ENCODE data around the gene AQP6. TPM values are rescaled to one million over a fixed set of nuclear protein-coding genes. Genes with fewer than 3 reads are reported as not detected.
A peak's percentile ranks its signal among the peaks of the same experiment; 100 is the strongest.

AQP6 gene
- total RNA-seq, 8 experiments from 2014 or later, result 0.08 to 1.2 (median 0.31) TPM

DNA sequence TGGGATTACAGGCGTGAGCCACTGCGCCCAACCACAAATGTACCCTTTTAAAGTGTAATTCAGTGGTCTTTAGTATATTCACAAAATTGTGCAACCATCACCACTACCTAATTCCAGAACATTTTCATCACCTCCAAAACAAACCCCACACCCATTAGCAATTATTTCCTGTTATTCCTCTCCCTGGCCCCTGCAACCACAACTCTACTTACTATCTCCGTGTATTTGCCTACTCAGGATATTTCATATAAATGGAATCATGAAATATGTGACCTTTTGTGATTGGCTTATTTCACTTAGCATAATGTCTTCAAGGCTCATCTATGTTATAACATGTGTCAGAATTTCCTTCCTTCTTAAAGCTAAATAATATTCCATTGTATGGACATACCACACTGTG, 38.2 kb upstream of the AQP6 start:
- WGBS, 10 experiments, result 40 to 100% (median 91%) methylated on average over 1 to 3 of the region's 3 CpGs; no CpG with 5 or more reads in 4 of the 10 experiments
- H3K4me3 ChIP-seq, result no peak overlapping the region
- ATAC-seq (replicated peaks in 6 of 8), result no peak
- in situ Hi-C loops (cut with MboI; ENCODE audit: low pct_unique_long_range_greater_than_20kb in 2 of 9, low sequenced_read_pairs in 9 of 9, unreplicated experiment in 9 of 9), result no loop called here
- peaks cover 0 to 3% of the 10 kb centered on the region in 2 donors for H3K4me1 ChIP-seq (replicated peaks in 1 of 2)
- H3K27ac ChIP-seq, result no peak overlapping the region

- peak in 1 of 8 experiments; percentile 39 for ATAC-seq (replicated peaks in 6 of 8)
- no peak overlapping the region for H3K27ac ChIP-seq
- in situ Hi-C loops (cut with MboI; ENCODE audit: low pct_unique_long_range_greater_than_20kb in 2 of 9, low sequenced_read_pairs in 9 of 9, unreplicated experiment in 9 of 9), result no loop called here
- no peak overlapping the region for H3K4me3 ChIP-seq
- H3K4me1 ChIP-seq (replicated peaks in 1 of 2), result peaks cover 0 to 3% of the 10 kb centered on the region in 2 donors
- WGBS, 10 experiments, result 60 to 100% (median 76%) methylated on average over 1 to 3 of the region's 3 CpGs
Measured at GRCh38 chr12:49936925-49937324, 35.8 kb upstream of the AQP6 start.

- 50 to 100% (median 68%) methylated on average over 1 to 5 of the region's 8 CpGs; no CpG with 5 or more reads in 4 of the 10 experiments for WGBS, 10 experiments
- peak in 2 of 8 experiments; percentile 25 to 29 for ATAC-seq (replicated peaks in 6 of 8)
- H3K4me1 ChIP-seq (replicated peaks in 1 of 2), result peaks cover 0 to 3% of the 10 kb centered on the region in 2 donors
- no peak overlapping the region for H3K27ac ChIP-seq
- in situ Hi-C loops (cut with MboI; ENCODE audit: low pct_unique_long_range_greater_than_20kb in 2 of 9, low sequenced_read_pairs in 9 of 9, unreplicated experiment in 9 of 9), result no loop called here
- no peak overlapping the region for H3K4me3 ChIP-seq
Measured at GRCh38 chr12:49937639-49938300, 35.0 kb upstream of the AQP6 start.

- H3K4me3 ChIP-seq, result no peak overlapping the region
- ATAC-seq (replicated peaks in 6 of 8), result peak in 1 of 8 experiments; percentile 27
- H3K4me1 ChIP-seq (replicated peaks in 1 of 2), result peaks cover 3 to 5% of the 10 kb centered on the region in 2 donors
- in situ Hi-C loops (cut with MboI; ENCODE audit: low pct_unique_long_range_greater_than_20kb in 2 of 9, low sequenced_read_pairs in 9 of 9, unreplicated experiment in 9 of 9), result no loop called here
- H3K27ac ChIP-seq, result no peak overlapping the region
Measured at GRCh38 chr12:49939307-49939706, 33.4 kb upstream of the AQP6 start.

GRCh38 chr12:49939707-49940106, 33.0 kb upstream of the AQP6 start:
- Histone ChIP-seq H3K4me3 (no peak overlapping the region), H3K27ac (no peak overlapping the region), H3K4me1 (replicated peaks in 1 of 2) (peaks cover 3 to 5% of the 10 kb centered on the region in 2 donors)
- 100% methylated on average over 1 of the region's 1 CpG; no CpG with 5 or more reads in 9 of the 10 experiments for WGBS, 10 experiments
- ATAC-seq (replicated peaks in 6 of 8), result peak in 2 of 8 experiments; percentile 20 to 31
- in situ Hi-C loops (cut with MboI; ENCODE audit: low pct_unique_long_range_greater_than_20kb in 2 of 9, low sequenced_read_pairs in 9 of 9, unreplicated experiment in 9 of 9), result no loop called here

GRCh38 chr12:49941556-49942511, 30.9 kb upstream of the AQP6 start:
- 27 to 100% (median 79%) methylated on average over 1 to 6 of the region's 13 CpGs for WGBS, 10 experiments
- peaks cover 6 to 10% of the 10 kb centered on the region in 2 donors for H3K4me1 ChIP-seq (replicated peaks in 1 of 2)
- H3K4me3 ChIP-seq, result no peak overlapping the region
- in situ Hi-C loops (cut with MboI; ENCODE audit: low pct_unique_long_range_greater_than_20kb in 2 of 9, low sequenced_read_pairs in 9 of 9, unreplicated experiment in 9 of 9), result no loop called here
- no peak for ATAC-seq (replicated peaks in 6 of 8)
- no peak overlapping the region for H3K27ac ChIP-seq

DNA sequence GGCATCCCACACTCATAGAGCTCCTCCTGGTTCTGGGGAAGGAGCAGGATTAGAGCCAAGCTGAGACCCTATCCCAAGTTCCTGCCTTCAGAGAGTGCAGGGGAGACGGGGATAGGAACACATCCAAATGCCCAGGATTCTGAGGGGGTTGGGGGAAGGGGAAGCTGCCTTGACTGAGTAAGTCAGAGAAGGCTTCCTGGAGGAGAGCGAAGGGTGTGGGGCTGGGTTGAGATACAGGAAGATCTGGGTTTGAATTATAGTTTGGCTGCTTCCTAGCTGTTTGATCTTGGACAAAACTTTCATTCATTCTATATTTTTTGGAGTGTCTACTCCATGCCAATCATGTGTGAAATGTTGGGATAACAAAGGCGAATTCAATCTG, 30.2 kb upstream of the AQP6 start:
- Histone ChIP-seq H3K4me3 (no peak overlapping the region), H3K27ac (no peak overlapping the region), H3K4me1 (replicated peaks in 1 of 2) (peaks cover 5 to 10% of the 10 kb centered on the region in 2 donors)
- in situ Hi-C loops (cut with MboI; ENCODE audit: low pct_unique_long_range_greater_than_20kb in 2 of 9, low sequenced_read_pairs in 9 of 9, unreplicated experiment in 9 of 9), result no loop called here
- 100% methylated on average over 1 to 2 of the region's 3 CpGs; no CpG with 5 or more reads in 7 of the 10 experiments for WGBS, 10 experiments
- no peak for ATAC-seq (replicated peaks in 6 of 8)

- H3K4me3 ChIP-seq, result no peak overlapping the region
- peaks cover 5 to 10% of the 10 kb centered on the region in 2 donors for H3K4me1 ChIP-seq (replicated peaks in 1 of 2)
- WGBS, 10 experiments, result 54 to 100% (median 80%) methylated on average over 1 to 4 of the region's 14 CpGs; no CpG with 5 or more reads in 3 of the 10 experiments
- no peak overlapping the region for H3K27ac ChIP-seq
- no peak for ATAC-seq (replicated peaks in 6 of 8)
- in situ Hi-C loops (cut with MboI; ENCODE audit: low pct_unique_long_range_greater_than_20kb in 2 of 9, low sequenced_read_pairs in 9 of 9, unreplicated experiment in 9 of 9), result no loop called here
Measured at GRCh38 chr12:49942921-49943624, 29.7 kb upstream of the AQP6 start.

- Histone ChIP-seq H3K27ac (no peak overlapping the region), H3K4me3 (no peak overlapping the region), H3K4me1 (replicated peaks in 1 of 2) (peaks cover 5 to 10% of the 10 kb centered on the region in 2 donors)
- 17 to 40% (median 33%) methylated on average over 1 of the region's 1 CpG; no CpG with 5 or more reads in 7 of the 10 experiments for WGBS, 10 experiments
- ATAC-seq (replicated peaks in 6 of 8), result no peak
- in situ Hi-C loops (cut with MboI; ENCODE audit: low pct_unique_long_range_greater_than_20kb in 2 of 9, low sequenced_read_pairs in 9 of 9, unreplicated experiment in 9 of 9), result no loop called here
Measured at GRCh38 chr12:49943625-49943960, 29.2 kb upstream of the AQP6 start.

DNA sequence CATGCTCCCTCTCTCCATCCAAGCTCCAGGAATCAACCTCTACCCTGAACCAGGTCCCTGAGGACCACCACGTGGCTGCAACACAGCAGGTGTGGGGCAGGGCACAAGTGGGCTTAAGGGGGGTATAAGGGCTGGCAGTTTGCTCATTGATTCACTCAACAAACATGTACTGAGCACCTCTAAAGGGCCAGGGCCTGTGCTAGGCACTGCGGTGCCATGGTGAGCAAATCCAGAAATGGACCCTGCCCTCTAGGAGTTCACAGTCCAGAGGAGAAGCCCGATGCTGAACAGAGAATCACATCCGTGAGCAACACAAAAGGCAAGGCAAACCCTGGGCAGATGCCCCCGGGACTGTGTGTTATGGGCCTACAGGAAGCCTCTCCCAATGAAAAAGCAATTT, 28.7 kb upstream of the AQP6 start:
- Histone ChIP-seq H3K4me3 (no peak overlapping the region), H3K27ac (no peak overlapping the region), H3K4me1 (replicated peaks in 1 of 2) (peaks cover 5 to 10% of the 10 kb centered on the region in 2 donors)
- WGBS, 10 experiments, result 40 to 100% (median 75%) methylated on average over 1 to 3 of the region's 5 CpGs; no CpG with 5 or more reads in 2 of the 10 experiments
- in situ Hi-C loops (cut with MboI; ENCODE audit: low pct_unique_long_range_greater_than_20kb in 2 of 9, low sequenced_read_pairs in 9 of 9, unreplicated experiment in 9 of 9), result no loop called here
- ATAC-seq (replicated peaks in 6 of 8), result no peak

DNA sequence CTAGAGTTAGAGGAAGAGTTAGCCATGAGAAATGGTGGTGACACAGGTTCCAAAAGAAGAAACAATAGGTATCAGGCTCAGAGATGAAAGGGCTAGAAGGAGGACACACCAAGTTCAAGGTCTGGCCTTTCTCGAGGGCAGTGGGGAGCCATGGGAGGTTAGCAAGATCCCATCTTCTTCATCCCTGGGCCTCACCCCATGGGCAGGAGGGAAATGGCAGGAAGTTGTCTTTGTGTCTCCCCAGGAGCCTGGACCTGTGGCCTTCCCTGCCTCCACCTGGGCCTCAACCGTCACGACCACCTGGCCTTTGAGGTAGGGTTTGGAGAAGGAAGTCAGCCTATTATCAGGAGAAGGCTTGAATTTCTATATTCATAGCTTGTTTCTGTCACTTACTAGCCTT, 28.0 kb upstream of the AQP6 start:
- WGBS, 10 experiments, result 40 to 100% (median 73%) methylated on average over 1 to 3 of the region's 3 CpGs; no CpG with 5 or more reads in 4 of the 10 experiments
- Histone ChIP-seq H3K4me1 (replicated peaks in 1 of 2) (peaks cover 5 to 10% of the 10 kb centered on the region in 2 donors), H3K27ac (no peak overlapping the region), H3K4me3 (no peak overlapping the region)
- in situ Hi-C loops (cut with MboI; ENCODE audit: low pct_unique_long_range_greater_than_20kb in 2 of 9, low sequenced_read_pairs in 9 of 9, unreplicated experiment in 9 of 9), result no loop called here
- no peak for ATAC-seq (replicated peaks in 6 of 8)

DNA sequence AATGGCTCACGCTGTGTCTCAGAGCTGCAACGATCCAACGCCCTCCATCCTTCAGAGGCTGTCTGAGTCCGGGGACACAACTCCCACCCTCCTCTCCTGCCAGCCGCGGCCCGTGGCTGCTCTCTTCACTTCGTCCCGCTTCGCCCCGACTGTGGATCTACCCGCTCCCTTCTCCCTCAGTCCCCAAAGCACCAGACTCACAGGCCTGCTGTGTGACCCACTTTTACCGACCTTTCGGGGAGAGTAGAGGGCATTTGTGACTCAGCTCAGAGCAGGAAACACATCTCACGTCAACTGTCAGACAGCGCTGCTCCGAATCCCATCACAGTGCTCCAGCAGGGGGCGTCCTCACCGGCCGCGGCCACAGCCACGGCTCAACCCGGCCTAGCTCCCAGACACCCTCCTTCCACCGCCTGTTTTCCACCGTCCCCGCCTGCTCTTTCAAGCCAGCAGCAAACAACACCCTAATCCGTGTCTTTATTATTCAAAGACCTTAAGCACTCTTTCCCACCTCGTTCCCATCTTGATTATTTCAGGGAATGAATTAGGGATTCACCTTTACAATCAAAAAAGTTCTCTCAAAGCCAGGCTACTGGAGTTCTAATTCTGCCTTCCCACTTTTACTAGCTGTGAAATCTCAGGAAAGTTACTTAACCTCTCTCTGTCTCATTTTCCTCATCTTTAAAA, 27.2 kb upstream of the AQP6 start:
- ATAC-seq (replicated peaks in 6 of 8), result peak; percentile 98 to 100 (median 99)
- in situ Hi-C loops (cut with MboI; ENCODE audit: low pct_unique_long_range_greater_than_20kb in 2 of 9, low sequenced_read_pairs in 9 of 9, unreplicated experiment in 9 of 9), result no loop called here
- Histone ChIP-seq H3K27ac (peak overlapping the region in 1 of 2 donors; percentile 30), H3K4me3 (peak overlapping the region in 4 of 5 donors; percentile 17 to 25 (median 19)), H3K4me1 (replicated peaks in 1 of 2) (peaks cover 5 to 10% of the 10 kb centered on the region in 2 donors)
- WGBS, 10 experiments, result 0 to 30% (median 9%) methylated on average over 2 to 15 of the region's 28 CpGs; no CpG with 5 or more reads in 1 of the 10 experiments

Data from motor neuron (in vitro differentiated cells).